ENCODE results near the gene ATAD2B.

DNA sequence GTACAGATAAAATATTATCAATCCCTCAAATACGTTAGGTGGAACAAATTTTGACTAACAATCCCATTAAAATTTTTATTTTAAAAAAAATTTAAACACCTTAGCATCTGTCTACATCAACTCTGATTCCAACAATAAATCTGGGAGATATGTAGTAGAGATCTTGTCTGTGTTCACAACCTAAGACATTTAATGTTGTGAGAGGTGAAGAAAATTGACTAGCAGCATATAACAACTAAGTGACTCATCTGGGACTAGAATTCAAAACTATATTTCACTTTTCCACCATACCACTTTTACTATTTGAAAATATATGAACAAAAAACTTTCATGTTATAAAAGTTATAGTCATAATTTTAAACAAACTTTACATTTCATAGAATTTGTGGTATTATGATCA is 97.9 kb downstream of the ATAD2B start:
- TF ChIP-seq, protein P1, sequence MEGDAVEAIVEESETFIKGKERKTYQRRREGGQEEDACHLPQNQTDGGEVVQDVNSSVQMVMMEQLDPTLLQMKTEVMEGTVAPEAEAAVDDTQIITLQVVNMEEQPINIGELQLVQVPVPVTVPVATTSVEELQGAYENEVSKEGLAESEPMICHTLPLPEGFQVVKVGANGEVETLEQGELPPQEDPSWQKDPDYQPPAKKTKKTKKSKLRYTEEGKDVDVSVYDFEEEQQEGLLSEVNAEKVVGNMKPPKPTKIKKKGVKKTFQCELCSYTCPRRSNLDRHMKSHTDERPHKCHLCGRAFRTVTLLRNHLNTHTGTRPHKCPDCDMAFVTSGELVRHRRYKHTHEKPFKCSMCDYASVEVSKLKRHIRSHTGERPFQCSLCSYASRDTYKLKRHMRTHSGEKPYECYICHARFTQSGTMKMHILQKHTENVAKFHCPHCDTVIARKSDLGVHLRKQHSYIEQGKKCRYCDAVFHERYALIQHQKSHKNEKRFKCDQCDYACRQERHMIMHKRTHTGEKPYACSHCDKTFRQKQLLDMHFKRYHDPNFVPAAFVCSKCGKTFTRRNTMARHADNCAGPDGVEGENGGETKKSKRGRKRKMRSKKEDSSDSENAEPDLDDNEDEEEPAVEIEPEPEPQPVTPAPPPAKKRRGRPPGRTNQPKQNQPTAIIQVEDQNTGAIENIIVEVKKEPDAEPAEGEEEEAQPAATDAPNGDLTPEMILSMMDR (IDR thresholded peaks at IDR 0.05): no peak
- no peak for TF ChIP-seq POLR2A (IDR thresholded peaks at IDR 0.05)
